NCI-H2081 (cell line): ENCODE data around the gene TRAK1.

Experiments
- DNase-seq, 2 experiments: peaks; one replicate each; lab custom pipeline; 2025; lab: John Stamatoyannopoulos, UW

TRAK1 gene

DNA sequence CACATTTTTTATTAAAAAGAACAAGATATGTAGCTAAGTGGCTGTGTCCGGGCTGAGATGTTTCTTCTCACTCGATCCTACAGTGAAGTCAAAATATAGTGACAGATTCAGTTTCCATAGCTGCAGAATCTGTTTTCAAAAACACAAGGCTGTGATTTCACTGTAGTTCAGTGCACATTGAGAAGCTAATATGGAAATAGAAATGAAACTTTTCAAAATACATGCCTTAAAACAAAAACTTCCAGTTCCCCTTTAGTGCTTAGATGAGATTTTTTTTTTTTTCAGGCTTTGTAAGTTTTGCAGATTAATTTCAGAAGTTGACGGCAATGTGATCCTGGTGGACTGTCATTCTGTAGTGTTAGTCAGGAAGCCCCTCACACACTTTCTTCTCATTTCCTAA, 23.8 kb upstream of the TRAK1 start:
- DNase-seq = no peak

GRCh38 chr3:42068303-42069088, 22.7 kb upstream of the TRAK1 start:
- DNase-seq = no peak

GRCh38 chr3:42070089-42070488, 21.1 kb upstream of the TRAK1 start:
- DNase-seq = no peak

- DNase-seq = no peak
Observed at GRCh38 chr3:42070524-42070923, 20.6 kb upstream of the TRAK1 start.

DNA sequence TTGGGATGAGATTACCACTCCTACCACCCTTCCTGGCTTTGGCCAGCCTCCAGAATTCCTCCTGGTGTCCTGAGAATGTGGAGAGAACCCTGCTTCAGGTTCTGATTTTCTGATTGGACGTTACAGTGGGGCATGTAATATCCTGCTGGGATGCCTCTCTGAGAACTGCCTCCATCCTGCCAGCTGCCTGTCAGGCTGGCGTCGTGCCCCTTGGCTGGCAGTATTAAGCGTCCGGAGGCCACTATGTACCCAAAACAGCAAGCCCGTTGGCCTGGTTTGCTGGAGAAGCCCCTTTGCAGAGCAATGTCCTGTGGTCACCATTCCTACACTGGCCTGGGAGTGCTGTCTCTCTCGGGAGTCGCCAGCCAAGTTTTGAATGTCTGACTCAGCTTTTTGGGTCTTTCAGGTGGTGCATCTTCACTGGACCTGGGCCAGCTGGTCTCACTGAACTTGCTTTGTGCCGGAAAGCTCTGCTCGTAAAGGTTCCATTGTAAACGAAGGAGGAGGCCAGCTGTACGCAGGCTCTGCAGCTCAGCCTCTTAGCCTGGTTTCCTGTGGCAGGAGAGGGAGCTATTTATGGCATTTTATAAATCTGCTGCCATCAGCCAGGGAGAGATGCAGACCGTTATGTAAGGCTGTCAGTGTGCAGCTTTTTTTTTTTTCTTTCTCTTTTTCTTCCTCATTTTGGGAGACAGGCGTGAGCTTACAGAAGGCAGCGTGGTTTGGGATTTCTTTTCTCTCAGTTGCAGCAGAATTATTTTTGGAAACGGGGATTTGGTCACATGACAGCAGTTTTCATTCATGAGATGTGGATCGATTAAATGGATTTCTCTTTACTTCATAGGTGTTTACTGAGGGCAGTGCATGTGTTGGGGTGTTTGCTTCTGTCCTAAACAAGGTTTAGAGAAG, 19.0 kb upstream of the TRAK1 start:
- peak; percentile 15 to 68 for DNase-seq

- no peak for DNase-seq
Observed at GRCh38 chr3:42072831-42073301, 18.3 kb upstream of the TRAK1 start.

- no peak for DNase-seq
Observed at GRCh38 chr3:42077785-42078184, 13.4 kb upstream of the TRAK1 start.

DNA sequence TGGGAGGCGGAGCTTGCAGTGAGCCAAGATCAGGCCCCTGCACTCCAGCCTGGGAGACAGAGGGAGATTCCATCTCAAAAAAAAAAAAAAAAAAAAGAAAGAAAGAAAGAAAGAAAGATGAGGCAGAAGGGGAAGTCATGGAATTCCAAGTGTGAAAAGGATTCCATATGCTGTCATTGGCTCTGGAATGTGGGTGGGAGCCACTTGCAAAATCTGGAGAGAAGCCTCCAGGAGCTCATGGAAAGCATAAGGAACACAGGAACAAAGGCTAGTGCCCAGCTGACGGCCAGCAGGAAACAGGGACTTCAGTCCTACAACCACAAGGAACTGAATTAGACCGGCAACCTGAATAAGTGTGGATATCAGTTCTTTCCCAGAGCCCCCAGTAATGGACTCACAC, 12.5 kb upstream of the TRAK1 start:
- DNase-seq = no peak

GRCh38 chr3:42079701-42080452, 11.3 kb upstream of the TRAK1 start:
- DNase-seq = no peak

DNA sequence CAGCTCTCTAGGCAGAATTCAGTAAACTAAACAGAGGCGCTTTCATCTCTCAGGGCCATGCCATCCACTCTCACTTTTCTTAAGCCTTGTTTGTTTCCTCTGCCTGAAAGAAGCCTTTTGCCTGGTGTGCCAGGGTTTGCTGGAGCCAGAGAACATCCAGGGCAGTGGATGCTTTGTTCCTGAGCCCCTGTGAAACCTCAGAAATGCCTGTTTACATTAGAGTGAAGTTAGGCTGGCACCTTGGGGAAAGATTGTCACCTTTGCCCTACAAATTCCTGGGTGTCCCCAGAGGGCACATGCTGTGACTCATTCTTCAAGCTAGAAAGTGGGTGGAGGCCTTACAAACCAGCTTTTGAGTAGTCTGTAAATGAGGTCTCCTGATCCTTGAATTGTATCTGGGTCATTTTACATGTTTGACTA, 10.7 kb upstream of the TRAK1 start:
- no peak for DNase-seq

- no peak for DNase-seq
Observed at GRCh38 chr3:42081838-42082473, 9.2 kb upstream of the TRAK1 start.

- DNase-seq = no peak
Observed at GRCh38 chr3:42084586-42084985, 6.6 kb upstream of the TRAK1 start.

DNA sequence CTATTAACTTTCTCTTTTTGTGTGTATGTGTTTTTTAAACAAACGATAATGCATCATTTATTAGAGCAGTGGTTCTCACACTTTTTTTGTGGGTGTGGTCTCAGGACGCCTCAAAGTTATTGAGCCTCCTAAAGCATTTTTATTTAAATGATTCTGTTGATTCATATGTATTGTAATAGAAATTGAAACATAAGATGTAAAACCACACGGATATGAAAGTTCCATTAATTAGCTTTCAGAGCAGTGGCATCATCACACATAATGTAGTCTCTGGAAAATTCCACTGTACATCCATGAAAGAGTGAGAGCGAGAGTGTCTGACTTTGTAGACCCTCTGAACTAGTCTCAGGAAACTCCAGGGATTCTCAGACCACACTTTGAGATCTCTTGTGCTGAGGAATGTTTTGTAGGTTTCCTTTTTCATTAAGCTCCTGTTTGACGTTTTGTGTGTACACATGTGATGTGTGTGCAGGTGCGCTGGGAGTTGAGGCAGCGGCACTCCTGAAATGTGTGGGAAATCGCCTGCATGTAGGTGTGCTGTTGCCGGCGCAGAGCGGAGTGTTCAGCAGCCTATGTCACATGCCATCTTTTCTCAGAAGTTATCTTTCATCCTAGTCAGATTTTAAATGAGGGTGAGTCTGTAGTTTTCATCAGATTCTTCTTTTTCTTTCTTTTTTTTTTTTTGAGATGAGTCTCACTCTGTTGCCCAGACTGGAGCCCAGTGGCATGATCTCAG, 5.3 kb upstream of the TRAK1 start:
- no peak for DNase-seq

GRCh38 chr3:42088803-42089530, 2.2 kb upstream of the TRAK1 start:
- DNase-seq = no peak

GRCh38 chr3:42092006-42092405, 849 bp downstream of the TRAK1 start:
- no peak for DNase-seq

GRCh38 chr3:42094128-42094527, 3.0 kb downstream of the TRAK1 start:
- DNase-seq = no peak

DNA sequence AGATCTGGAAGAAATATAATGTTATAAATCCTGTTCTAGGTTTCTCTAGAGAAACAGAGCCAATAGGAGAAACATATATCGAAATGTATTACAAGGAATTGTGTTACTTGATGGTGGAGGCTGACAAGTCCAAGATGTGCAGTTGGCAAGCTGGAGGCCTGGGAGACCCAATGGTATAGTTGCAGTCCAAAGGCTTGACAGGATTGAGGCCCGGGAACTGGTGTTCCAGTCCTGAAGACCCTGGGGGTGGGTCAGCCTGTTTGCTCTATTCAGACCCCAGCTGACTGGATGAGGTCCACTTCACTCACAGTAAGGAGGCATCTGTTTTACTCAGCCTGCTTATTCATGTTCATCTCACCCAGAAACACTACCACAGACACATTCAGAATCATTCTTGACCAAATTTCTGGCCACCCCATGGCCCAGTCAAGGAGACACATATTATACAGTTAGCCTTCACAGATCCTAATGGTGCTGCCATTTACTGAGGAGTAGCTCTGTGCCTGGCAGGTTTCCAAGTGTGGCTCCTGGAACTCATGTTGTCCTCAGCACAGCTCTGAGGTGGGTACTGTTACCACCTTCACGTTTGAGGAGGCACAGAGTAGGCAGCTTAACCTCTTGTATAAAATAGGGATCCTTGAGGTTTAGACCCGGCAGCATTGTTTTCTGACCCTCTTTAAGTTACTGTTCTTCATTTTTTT, 3.7 kb downstream of the TRAK1 start:
- no peak for DNase-seq

GRCh38 chr3:42095540-42095939, 4.4 kb downstream of the TRAK1 start:
- no peak for DNase-seq

GRCh38 chr3:42096796-42097565, 5.8 kb downstream of the TRAK1 start:
- no peak for DNase-seq
